ENCODE results near the gene GBA3. TPM values are rescaled to one million over a fixed set of nuclear protein-coding genes. Genes with fewer than 3 reads are reported as not detected.

Gene GBA3
- total RNA-seq, 4 donors from 2014 or later: 2.4 TPM; not detected in 3

- Histone ChIP-seq H3K4me3 (no peak overlapping the region), H3K27ac (no peak overlapping the region), H3K4me1 (no peaks in the 10 kb centered on the region), H3K36me3 (no peaks in the 10 kb centered on the region), H3K9me3 (no peaks in the 10 kb centered on the region), H3K27me3 (no peaks in the 10 kb centered on the region)
- TF ChIP-seq CTCF (IDR thresholded peaks at IDR 0.05) (no peak), POLR2A (IDR thresholded peaks at IDR 0.05) (no peak)
- intact Hi-C loops (cut with DNase I; ENCODE audit: low total_unique reads): no loop called here
- DNase-seq: no peak
Measured at GRCh38 chr4:22780317-22780716, 87.6 kb downstream of the GBA3 start.

DNA sequence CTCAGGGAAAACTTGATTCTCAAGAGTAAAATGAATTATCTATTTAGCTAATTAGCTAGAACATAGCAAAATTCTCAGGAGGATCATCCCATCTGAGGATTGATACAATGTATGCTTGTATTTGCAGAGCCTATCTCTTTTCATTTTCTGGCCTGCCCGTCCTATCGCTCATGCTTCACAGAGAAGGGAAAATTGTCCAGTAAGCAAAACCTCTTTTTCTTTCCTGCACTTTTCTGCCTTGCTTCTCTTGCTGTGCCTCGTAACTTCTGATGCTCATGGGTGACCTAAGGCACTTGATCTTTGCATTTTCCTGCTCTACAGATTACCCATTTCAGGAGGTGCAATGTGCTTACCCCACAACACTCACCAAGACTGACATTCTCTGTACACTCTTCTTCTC, 88.1 kb downstream of the GBA3 start:
- TF ChIP-seq CTCF (IDR thresholded peaks at IDR 0.05): no peak
- no peak for TF ChIP-seq POLR2A (IDR thresholded peaks at IDR 0.05)
- DNase-seq: no peak
- intact Hi-C loops (cut with DNase I; ENCODE audit: low total_unique reads): no loop called here
- Histone ChIP-seq H3K9me3 (no peaks in the 10 kb centered on the region), H3K4me3 (no peak overlapping the region), H3K4me1 (no peaks in the 10 kb centered on the region), H3K27ac (no peak overlapping the region), H3K27me3 (no peaks in the 10 kb centered on the region), H3K36me3 (no peaks in the 10 kb centered on the region)

GRCh38 chr4:22787753-22788375, 95.1 kb downstream of the GBA3 start:
- H3K27ac ChIP-seq: no peak overlapping the region
- TF ChIP-seq CTCF (IDR thresholded peaks at IDR 0.05): no peak
- TF ChIP-seq POLR2A (IDR thresholded peaks at IDR 0.05): no peak
- intact Hi-C loops (cut with DNase I; ENCODE audit: low total_unique reads): no loop called here

DNA sequence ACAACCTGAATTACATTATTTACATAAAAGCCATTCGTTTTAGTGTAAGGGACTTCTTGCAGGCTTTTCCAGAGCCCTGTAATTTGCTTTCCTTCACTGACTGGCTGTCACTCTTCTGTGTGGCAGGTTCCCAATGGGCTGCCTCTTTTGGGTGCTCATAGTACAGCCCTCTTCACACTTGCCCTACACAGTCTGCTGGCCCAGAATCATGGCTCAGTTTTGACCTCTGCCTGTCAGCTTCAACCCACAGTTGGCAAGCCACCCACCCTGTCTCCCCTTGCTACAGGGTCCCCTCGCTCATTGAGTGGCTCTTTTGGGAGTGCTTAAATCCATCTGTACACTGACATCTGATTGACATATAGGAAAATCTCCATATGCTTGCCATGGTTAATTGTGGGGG, 97.9 kb downstream of the GBA3 start:
- no peaks in the 10 kb centered on the region for H3K4me1 ChIP-seq
- H3K27ac ChIP-seq: no peak overlapping the region
- no peaks in the 10 kb centered on the region for H3K36me3 ChIP-seq
- H3K4me3 ChIP-seq: no peak overlapping the region
- no peak for TF ChIP-seq CTCF (IDR thresholded peaks at IDR 0.05)
- no peak for TF ChIP-seq POLR2A (IDR thresholded peaks at IDR 0.05)
- no peak for DNase-seq
- no peaks in the 10 kb centered on the region for H3K9me3 ChIP-seq
- intact Hi-C loops (cut with DNase I; ENCODE audit: low total_unique reads): no loop called here
- H3K27me3 ChIP-seq: no peaks in the 10 kb centered on the region

More at GRCh38 chr4:22787753-22788375, 95.1 kb downstream of the GBA3 start:
- no peak for DNase-seq
- Histone ChIP-seq H3K4me3 (no peak overlapping the region), H3K36me3 (no peaks in the 10 kb centered on the region), H3K4me1 (no peaks in the 10 kb centered on the region), H3K9me3 (no peaks in the 10 kb centered on the region), H3K27me3 (no peaks in the 10 kb centered on the region)

DNA sequence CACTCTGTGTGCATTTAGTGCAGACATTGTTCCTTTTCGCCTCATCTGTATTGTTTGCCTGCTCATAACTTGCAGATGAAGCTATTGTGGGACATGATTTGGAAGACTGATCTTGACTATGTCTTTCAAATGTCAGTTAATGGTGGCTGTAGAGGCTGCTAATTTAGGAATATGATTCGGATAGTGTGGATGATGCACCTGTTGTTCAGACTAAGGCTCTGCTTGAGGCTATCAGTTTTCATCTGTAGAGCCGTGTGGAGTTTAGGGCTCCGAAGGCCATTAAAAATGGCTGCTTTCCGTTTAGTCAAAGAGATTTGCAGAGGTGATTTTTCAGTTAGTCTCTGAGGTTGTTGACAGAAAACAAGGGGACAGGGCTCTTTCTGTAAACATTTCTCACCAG, 102.0 kb downstream of the GBA3 start:
- no peaks in the 10 kb centered on the region for H3K27me3 ChIP-seq
- H3K27ac ChIP-seq: no peak overlapping the region
- no peaks in the 10 kb centered on the region for H3K9me3 ChIP-seq
- intact Hi-C loops (cut with DNase I; ENCODE audit: low total_unique reads): no loop called here
- H3K4me1 ChIP-seq: no peaks in the 10 kb centered on the region
- H3K4me3 ChIP-seq: no peak overlapping the region
- TF ChIP-seq POLR2A (IDR thresholded peaks at IDR 0.05) (no peak), CTCF (IDR thresholded peaks at IDR 0.05) (no peak)
- H3K36me3 ChIP-seq: no peaks in the 10 kb centered on the region
- DNase-seq: no peak

Measured in uterus (tissue), 4 donors.